Body of pancreas (tissue), 4 donors: ENCODE data around the gene GTSF1L.

Experiments used
- CTCF ChIP-seq, 7 experiments: fragments of 450-650 bp in 4 of 7; fragments of 200-600 bp in 3 of 7; sonication (generic) in 3 of 7; IDR thresholded peaks; one replicate each; pipeline ENCODE4 v1.5.1; 2016 to 2019; ENCODE audit warnings: antibody characterized with exemption in 7 of 7
- POLR2A ChIP-seq, 3 donors: fragments of 450-650 bp; IDR thresholded peaks; one replicate each; pipeline ENCODE4 v1.6.1; 2016; ENCODE audit warnings: antibody characterized with exemption in 3 of 3, mild to moderate bottlenecking in 2 of 3

- no peak for TF ChIP-seq CTCF (IDR thresholded peaks at IDR 0.05)
- no peak for TF ChIP-seq POLR2A (IDR thresholded peaks at IDR 0.05)
These were observed 9.2 kb downstream of the GTSF1L start for GRCh38 chr20:43717616-43717995.
